GM19238 (cell line): ENCODE measurements around the gene USP12.
A peak's percentile ranks its signal among the peaks of the same experiment; 100 is the strongest.
"Not testable (repeated sequence)": the region's sequence is repeated elsewhere in the genome, so short reads cannot be mapped to it uniquely, and the experiment has no call there.

ENCODE experiments used
- DNase-seq: peaks from one replicate; pipeline ENCODE4 v3.0.0; 2011; ENCODE audit warnings: low spot score; ENCODE audit not compliant: insufficient read length

Gene USP12

DNA sequence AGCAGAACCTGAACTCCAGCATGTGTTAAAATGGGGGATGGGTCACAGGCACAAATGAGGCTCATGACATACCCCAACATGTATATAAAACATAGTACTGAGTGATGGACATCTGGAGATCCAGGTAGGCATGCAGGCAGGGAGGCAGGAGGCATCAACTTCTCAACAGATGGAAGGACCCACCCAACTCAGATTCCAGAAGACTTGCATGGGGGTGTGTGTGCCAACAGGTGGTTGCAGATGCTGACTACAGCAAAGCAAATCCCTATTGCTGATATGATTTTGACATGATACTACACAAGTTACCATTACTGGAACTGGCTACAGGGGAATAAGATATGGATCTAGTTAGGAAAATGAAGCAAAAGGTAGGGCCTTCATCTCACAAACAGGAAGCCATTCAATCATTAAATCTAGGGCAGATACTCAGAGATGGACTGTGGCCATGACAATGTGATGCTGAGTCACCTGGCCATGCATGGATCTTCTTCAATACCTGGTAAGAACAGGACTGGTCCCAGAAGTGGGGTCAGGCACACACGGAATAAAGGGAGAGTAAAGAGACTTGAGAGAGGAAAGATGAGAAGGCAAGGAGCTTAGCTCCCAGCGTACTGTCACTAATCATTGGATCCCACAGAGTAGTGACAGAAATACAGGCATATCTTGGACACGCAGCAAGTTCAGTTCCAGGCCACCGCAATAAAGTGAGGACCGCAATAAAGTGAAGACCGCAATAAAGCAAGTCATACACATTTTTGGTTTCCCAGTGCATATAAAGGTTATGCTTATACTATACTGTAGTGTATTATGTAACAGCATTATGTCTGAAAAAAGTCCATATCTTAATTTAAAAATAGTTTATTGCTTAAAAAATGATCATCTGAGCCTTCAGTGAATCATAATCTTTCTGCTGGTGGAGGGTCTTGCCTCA, 91.3 kb downstream of the USP12 start:
- no peak for DNase-seq

GRCh38 chr13:27079421-27079958, 92.1 kb downstream of the USP12 start:
- no peak for DNase-seq

DNA sequence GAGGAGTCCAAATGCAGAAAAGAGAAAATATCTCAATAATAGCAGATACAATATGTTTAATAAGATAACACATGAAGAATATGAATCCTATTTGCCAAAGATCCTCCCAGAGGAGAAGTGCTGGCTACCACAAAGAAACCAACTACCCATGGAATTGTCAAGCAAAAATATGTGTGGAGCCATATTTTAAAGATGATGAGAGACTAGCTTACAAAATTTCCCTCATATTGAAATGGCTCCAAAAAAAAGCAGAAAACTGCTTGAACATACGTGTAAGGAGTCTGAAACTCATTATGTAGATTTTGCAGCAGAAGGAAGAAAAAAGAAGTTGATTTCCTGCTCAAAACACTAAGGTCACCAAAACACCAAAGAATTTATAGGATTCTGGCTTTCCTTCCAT, 94.2 kb downstream of the USP12 start:
- DNase-seq: no peak

DNA sequence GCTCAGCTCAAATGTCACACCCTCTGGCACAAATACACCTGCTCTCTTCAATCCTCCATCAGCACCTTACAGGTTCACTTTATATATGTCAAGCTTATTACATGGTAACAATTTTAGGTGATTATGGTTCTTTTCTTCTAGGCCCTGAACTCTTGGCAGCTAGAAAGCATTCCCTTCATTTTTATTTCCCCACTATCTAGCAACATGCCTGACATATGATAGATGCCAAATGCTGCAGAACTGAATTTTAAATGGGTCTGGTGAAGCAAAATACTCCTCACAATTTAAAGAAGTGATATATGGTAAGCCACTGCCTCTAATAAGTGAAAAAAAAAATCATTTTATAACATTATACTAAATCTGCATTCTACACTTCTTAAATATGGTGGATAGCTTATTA, 95.2 kb downstream of the USP12 start:
- no peak for DNase-seq

GRCh38 chr13:27073186-27073585, 98.4 kb downstream of the USP12 start:
- no peak for DNase-seq

DNA sequence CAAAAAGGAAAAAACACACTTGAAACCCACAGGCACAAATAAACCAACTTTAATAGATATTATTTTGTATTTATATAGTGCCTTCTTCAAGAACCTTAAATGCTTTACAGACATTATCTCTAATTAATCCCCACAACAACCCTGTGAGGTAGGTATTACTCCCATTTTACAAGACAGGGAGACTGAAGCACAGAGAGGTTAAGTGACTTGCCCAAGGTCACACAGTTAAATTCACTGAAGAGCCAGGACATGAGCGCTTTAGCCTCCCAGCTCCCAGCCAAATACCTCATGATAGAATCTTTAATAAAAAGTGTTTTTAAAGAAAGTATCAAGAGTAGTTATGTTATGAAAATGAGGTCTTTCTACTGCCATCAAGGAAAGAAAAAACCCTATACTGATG, 105.5 kb downstream of the USP12 start:
- DNase-seq: not testable (repeated sequence)

GRCh38 chr13:27065582-27065981, 106.0 kb downstream of the USP12 start:
- no peak for DNase-seq

GRCh38 chr13:27064252-27064995, 107.2 kb downstream of the USP12 start:
- no peak for DNase-seq

GRCh38 chr13:27057817-27058216, 113.8 kb downstream of the USP12 start:
- no peak for DNase-seq

DNA sequence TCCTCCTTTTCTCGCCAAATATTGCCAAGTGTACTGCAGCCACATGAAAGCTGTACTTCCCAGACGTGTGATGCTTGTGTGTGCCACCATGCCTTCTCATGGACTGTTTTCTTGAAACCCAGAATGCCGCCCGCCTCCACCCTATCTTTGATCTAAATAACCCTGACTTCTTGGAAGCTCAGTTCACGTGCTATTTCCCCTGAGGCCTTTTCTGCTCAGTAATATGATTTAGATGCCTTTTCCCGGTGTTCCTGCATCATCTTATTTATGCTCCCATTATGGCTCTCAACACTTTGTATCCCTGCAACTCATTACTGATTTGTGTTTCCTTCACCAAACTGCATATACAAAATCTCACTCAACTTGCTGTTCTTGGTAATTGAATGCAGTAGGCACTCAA, 116.1 kb downstream of the USP12 start:
- no peak for DNase-seq

DNA sequence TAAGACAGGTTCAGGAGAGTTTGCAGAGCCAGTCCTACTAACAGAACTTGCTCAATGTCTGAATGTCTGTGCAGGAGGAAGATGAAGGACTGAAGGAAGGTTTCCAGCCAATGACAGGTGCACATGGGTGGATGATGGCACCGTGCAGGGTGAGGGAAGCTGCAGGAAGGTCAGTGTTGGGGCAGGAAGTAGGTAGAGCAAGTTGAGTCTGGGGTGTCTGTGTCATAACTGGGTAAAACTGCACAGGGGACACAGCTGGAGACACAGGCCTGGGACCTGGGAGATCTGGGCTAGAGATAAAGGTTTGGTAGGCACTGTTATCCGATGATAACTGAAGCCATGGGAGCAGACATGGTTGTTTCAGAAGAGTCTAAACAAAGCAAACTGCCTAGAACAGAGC, 116.9 kb downstream of the USP12 start:
- no peak for DNase-seq

GRCh38 chr13:27053902-27054595, 117.6 kb downstream of the USP12 start:
- DNase-seq: no peak

- no peak for DNase-seq
Observed at GRCh38 chr13:27053210-27053884, 118.3 kb downstream of the USP12 start.

DNA sequence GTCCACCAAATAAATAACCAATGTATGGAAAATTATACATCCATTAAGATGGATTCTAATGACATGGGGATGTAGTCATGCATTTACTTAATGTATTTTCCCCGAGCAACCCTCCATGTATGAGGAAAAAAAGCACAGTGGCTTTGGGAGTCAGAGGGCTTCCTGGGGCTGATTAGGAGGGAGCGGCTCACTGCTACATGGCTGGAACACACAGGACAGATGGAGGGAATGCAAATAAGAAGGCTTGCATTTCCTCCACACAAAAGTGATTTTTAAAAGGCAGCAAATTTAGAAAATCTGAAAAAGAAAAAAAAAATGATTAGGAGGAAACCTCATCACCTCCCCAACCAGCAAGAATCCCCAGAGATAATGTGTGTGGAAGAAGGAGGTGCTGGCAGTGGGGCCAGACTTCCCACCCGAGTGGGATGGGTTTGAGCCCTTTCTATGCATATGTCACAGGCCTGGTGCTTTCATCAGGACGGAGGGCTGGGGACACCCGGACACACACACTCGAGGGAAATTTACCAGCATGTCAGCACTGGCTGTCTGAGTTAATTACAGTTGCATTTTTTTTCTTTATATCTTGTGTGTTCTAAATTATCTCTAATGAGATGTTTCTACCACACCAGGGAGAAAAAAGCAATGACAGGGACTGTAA, 118.9 kb downstream of the USP12 start:
- DNase-seq: no peak

GRCh38 chr13:27047081-27047480, 124.5 kb downstream of the USP12 start:
- no peak for DNase-seq

- DNase-seq: peak; percentile 32
Observed at GRCh38 chr13:27044837-27045570, 126.6 kb downstream of the USP12 start.

DNA sequence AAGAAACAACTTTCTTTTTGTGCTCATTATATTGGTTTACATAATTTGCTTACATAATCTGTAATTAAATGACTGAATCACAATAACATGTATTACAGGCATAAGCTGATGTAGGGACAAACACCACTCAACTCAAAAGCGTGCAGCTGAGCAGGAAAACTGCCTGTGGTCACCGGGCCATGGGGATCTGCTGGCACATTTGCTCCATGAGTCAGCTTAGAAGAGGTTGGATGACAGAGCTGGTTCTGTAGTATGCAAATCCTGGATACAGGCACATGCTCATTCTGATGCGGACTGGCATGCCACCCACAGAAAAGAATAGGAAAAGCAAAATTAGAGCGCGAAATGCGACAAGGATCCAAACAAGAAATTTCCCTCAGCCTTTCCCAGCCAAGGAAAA, 128.6 kb downstream of the USP12 start:
- no peak for DNase-seq

DNA sequence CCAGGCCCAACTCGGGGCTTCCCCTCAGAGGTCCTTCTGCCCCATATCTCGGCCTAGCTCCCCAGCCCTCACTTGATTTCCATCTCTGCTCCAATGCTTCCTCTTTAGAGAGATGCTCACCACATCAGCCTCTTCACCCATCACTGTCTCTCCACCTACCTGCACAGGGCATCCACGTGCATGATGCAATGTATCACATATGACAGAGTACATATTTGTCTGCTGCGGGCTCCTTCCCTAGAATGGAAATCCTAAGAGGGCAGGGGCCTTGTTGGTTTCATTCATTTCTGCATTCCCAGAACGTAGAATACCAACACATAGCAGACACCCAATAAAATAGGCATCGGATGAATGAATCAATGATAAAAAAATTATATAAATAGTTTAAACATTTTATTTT, 130.3 kb downstream of the USP12 start:
- DNase-seq: no peak

DNA sequence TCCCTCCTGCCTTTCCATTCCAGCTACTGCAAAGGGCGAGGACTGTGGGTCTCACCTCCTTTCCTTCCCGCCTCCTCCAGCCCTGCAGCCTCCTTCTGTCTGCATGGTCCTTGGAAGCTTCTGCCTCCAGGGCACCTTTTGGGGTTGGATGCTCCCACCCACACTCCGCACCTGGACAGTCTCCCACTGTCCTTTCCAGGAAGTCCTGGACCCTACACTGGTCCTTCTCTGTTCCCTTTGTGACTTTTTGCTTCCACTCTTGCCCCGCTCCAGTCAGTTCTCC, 130.8 kb downstream of the USP12 start:
- DNase-seq: no peak

- no peak for DNase-seq
Observed at GRCh38 chr13:27039171-27039701, 132.4 kb downstream of the USP12 start.
